ENCODE measurements around the gene FUNDC1.

DNA sequence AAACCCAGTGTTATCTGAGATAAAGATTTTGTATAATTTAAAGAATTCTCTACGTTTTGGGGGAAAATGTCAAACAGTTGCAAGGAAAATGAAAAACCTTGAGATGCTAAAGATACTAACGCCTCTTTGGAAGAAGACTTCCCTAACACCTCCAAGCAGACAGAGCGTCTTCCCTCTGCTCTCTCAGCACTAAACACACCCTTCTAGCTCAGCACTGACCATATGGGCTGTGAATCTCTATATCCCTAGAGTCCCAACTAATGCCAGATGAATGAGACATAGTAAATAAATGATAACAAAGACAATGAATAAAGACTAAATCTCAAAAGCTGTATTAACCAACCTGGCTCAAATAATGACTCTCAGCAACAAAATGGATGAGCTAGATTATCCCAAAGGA is 13.3 kb downstream of the FUNDC1 start:
- no peak for TF ChIP-seq POLR2A (IDR thresholded peaks at IDR 0.05; ENCODE audit: low read length)
- TF ChIP-seq GATA1 (IDR thresholded peaks at IDR 0.05; ENCODE audit: low read depth, low read length), result no peak
